CD8-positive, alpha-beta memory T cell (primary cell): Measurements from ENCODE around the gene PLEKHA6. TPM values are rescaled to one million over a fixed set of nuclear protein-coding genes. Genes with fewer than 3 reads are reported as not detected.

Experiments used
- CTCF ChIA-PET: fragments of 350-600 bp; sonication (Branson Sonifier 250); formaldehyde crosslinking; loops from one replicate; lab custom pipeline; 2021; ENCODE audit warnings: antibody characterized with exemption; lab: Charles Lee
- POLR2A ChIA-PET: fragments of 350-600 bp; sonication (Branson Sonifier 250); formaldehyde crosslinking; loops from one replicate; lab custom pipeline; 2021; ENCODE audit warnings: antibody characterized with exemption; lab: Charles Lee
- DNase-seq, 5 donors: peaks; one replicate each; pipeline versions ENCODE4 v3.0.0 to v3.0.0-alpha.2; 2020 to 2022; ENCODE audit warnings: mixed read lengths in 1 of 5
- H3K27ac ChIP-seq: one replicate; pipeline ENCODE4 v1.7.0; 2013; ENCODE audit warnings: low read depth, mild to moderate bottlenecking, low read length, moderate library complexity
- H3K27me3 ChIP-seq: 2 replicates; pipeline ENCODE4 v1.7.0; 2013; ENCODE audit warnings: low read length, mild to moderate bottlenecking; ENCODE audit not compliant: insufficient read depth, poor library complexity, severe bottlenecking
- H3K36me3 ChIP-seq: 2 replicates; pipeline ENCODE4 v1.7.0; 2013; ENCODE audit warnings: mild to moderate bottlenecking, low read length, moderate library complexity; ENCODE audit not compliant: insufficient read depth
- H3K4me1 ChIP-seq: 2 replicates; pipeline ENCODE4 v1.7.0; 2013; ENCODE audit warnings: mild to moderate bottlenecking, low read length, moderate library complexity; ENCODE audit not compliant: insufficient read depth
- H3K4me3 ChIP-seq: 2 replicates; pipeline ENCODE4 v1.7.0; 2013; ENCODE audit warnings: mild to moderate bottlenecking, low read length
- H3K9me3 ChIP-seq: 2 replicates; pipeline ENCODE4 v1.7.0; 2013; ENCODE audit warnings: mild to moderate bottlenecking, low read length
- H3K27ac Mint-ChIP-seq, 8 donors: one replicate each; pipeline ENCODE4 v1.8.0; 2020 to 2021; ENCODE audit warnings: mixed read lengths in 8 of 8, mild to moderate bottlenecking in 6 of 8, inconsistent platforms in 3 of 8, moderate library complexity in 3 of 8
- H3K27me3 Mint-ChIP-seq, 2 donors: one replicate each; pipeline ENCODE4 v1.8.0; 2020 to 2021; ENCODE audit warnings: mixed read lengths in 2 of 2, mild to moderate bottlenecking in 1 of 2, moderate library complexity in 1 of 2
- H3K36me3 Mint-ChIP-seq, 3 donors: one replicate each; pipeline ENCODE4 v1.8.0; 2020 to 2021; ENCODE audit warnings: mixed read lengths in 3 of 3, inconsistent platforms in 1 of 3, mild to moderate bottlenecking in 1 of 3
- H3K4me1 Mint-ChIP-seq, 3 donors: one replicate each; pipeline ENCODE4 v1.8.0; 2020 to 2021; ENCODE audit warnings: mixed read lengths in 3 of 3, inconsistent platforms in 1 of 3, mild to moderate bottlenecking in 1 of 3
- H3K4me3 Mint-ChIP-seq, 7 donors: one replicate each; pipeline ENCODE4 v1.8.0; 2020 to 2021; ENCODE audit warnings: mixed read lengths in 7 of 7, mild to moderate bottlenecking in 6 of 7, moderate library complexity in 4 of 7, inconsistent platforms in 2 of 7
- H3K9me3 Mint-ChIP-seq, 5 donors: one replicate each; pipeline ENCODE4 v1.8.0; 2020 to 2022; ENCODE audit warnings: mixed read lengths in 5 of 5, mild to moderate bottlenecking in 3 of 5, moderate library complexity in 2 of 5, inconsistent platforms in 1 of 5
- polyA plus RNA-seq: library from polyadenylated mRNA; unstranded; fragments of 300-500 nt; fragmentation: Illumina TruSeq; gene quantifications from one replicate; pipeline ENCODE4 v1.2.3, GENCODE V29; 2021
- total RNA-seq, 2 experiments: library from RNA; stranded (reverse); gene quantifications; one replicate each; pipeline ENCODE4 v1.2.3, GENCODE V29; 2021

PLEKHA6 gene
- total and polyA plus RNA-seq, 3 experiments from 2014 or later, result 0.09 to 0.13 TPM; not detected in 1

- ChIA-PET POLR2A (no interaction called here), CTCF (interaction anchor here (0.8 kb wide), 1 partner anchor 21 kb away, joined by 4 read pairs; no protein-coding TSS in a partner anchor)
- no peak overlapping the region for H3K4me3 ChIP-seq
- no peaks in the 10 kb centered on the region for H3K4me1 ChIP-seq
- Mint-ChIP-seq H3K27ac (no peak overlapping the region), H3K27me3 (peaks cover 0 to 10% of the 10 kb centered on the region in 2 donors), H3K4me3 (no peak overlapping the region), H3K4me1 (no peaks in the 10 kb centered on the region), H3K9me3 (no peaks in the 10 kb centered on the region), H3K36me3 (no peaks in the 10 kb centered on the region)
- H3K36me3 ChIP-seq, result no peaks in the 10 kb centered on the region
- H3K27me3 ChIP-seq, result no peaks in the 10 kb centered on the region
- H3K27ac ChIP-seq, result no peak overlapping the region
- H3K9me3 ChIP-seq, result no peaks in the 10 kb centered on the region
- no peak for DNase-seq
These were observed 131.5 kb downstream of the PLEKHA6 start for GRCh38 chr1:204227996-204228785.

GRCh38 chr1:204227351-204227750 is 132.4 kb downstream of the PLEKHA6 start:
- H3K27ac Mint-ChIP-seq, result peak overlapping the region in 1 of 8 donors; percentile 2
- no peaks in the 10 kb centered on the region for H3K4me1 Mint-ChIP-seq
- CTCF ChIA-PET, result no interaction called here
- H3K36me3 ChIP-seq, result no peaks in the 10 kb centered on the region
- H3K27ac ChIP-seq, result no peak overlapping the region
- H3K36me3 Mint-ChIP-seq, result no peaks in the 10 kb centered on the region
- no peak for DNase-seq
- H3K9me3 Mint-ChIP-seq, result no peaks in the 10 kb centered on the region
- H3K27me3 Mint-ChIP-seq, result peaks cover 0 to 8% of the 10 kb centered on the region in 2 donors
- no peaks in the 10 kb centered on the region for H3K27me3 ChIP-seq
- no peaks in the 10 kb centered on the region for H3K9me3 ChIP-seq
- H3K4me3 Mint-ChIP-seq, result no peak overlapping the region
- no peak overlapping the region for H3K4me3 ChIP-seq
- POLR2A ChIA-PET, result no interaction called here
- H3K4me1 ChIP-seq, result no peaks in the 10 kb centered on the region

GRCh38 chr1:204225841-204226735 is 133.6 kb downstream of the PLEKHA6 start:
- no peaks in the 10 kb centered on the region for H3K36me3 Mint-ChIP-seq
- Histone ChIP-seq H3K27me3 (no peaks in the 10 kb centered on the region), H3K4me3 (no peak overlapping the region), H3K27ac (no peak overlapping the region), H3K36me3 (no peaks in the 10 kb centered on the region), H3K4me1 (no peaks in the 10 kb centered on the region), H3K9me3 (no peaks in the 10 kb centered on the region)
- H3K9me3 Mint-ChIP-seq, result no peaks in the 10 kb centered on the region
- no peak overlapping the region for H3K27ac Mint-ChIP-seq
- peaks cover 0 to 7% of the 10 kb centered on the region in 2 donors for H3K27me3 Mint-ChIP-seq
- no peak overlapping the region for H3K4me3 Mint-ChIP-seq
- H3K4me1 Mint-ChIP-seq, result no peaks in the 10 kb centered on the region
- POLR2A ChIA-PET, result no interaction called here
- DNase-seq, result no peak
- CTCF ChIA-PET, result no interaction called here

GRCh38 chr1:204224655-204225054 is 135.1 kb downstream of the PLEKHA6 start:
- H3K4me3 ChIP-seq, result no peak overlapping the region
- H3K27ac ChIP-seq, result no peak overlapping the region
- Mint-ChIP-seq H3K27me3 (peaks cover 4 to 5% of the 10 kb centered on the region in 2 donors), H3K4me1 (no peaks in the 10 kb centered on the region), H3K4me3 (no peak overlapping the region), H3K36me3 (no peaks in the 10 kb centered on the region), H3K9me3 (no peaks in the 10 kb centered on the region), H3K27ac (no peak overlapping the region)
- CTCF ChIA-PET, result no interaction called here
- H3K36me3 ChIP-seq, result no peaks in the 10 kb centered on the region
- H3K4me1 ChIP-seq, result no peaks in the 10 kb centered on the region
- H3K9me3 ChIP-seq, result no peaks in the 10 kb centered on the region
- DNase-seq, result no peak
- POLR2A ChIA-PET, result no interaction called here
- H3K27me3 ChIP-seq, result no peaks in the 10 kb centered on the region

- Histone ChIP-seq H3K9me3 (no peaks in the 10 kb centered on the region), H3K27ac (no peak overlapping the region), H3K4me1 (no peaks in the 10 kb centered on the region), H3K4me3 (no peak overlapping the region), H3K36me3 (no peaks in the 10 kb centered on the region), H3K27me3 (no peaks in the 10 kb centered on the region)
- Mint-ChIP-seq H3K9me3 (no peaks in the 10 kb centered on the region), H3K4me1 (peaks cover 0 to 5% (median 0%) of the 10 kb centered on the region in 3 donors), H3K36me3 (no peaks in the 10 kb centered on the region), H3K27me3 (peaks cover 4 to 5% of the 10 kb centered on the region in 2 donors), H3K27ac (no peak overlapping the region), H3K4me3 (no peak overlapping the region)
- no peak for DNase-seq
- CTCF ChIA-PET, result interaction anchor here (0.6 kb wide), 1 partner anchor 537 kb away, joined by 3 read pairs; no protein-coding TSS in a partner anchor
- POLR2A ChIA-PET, result no interaction called here
These were observed 136.4 kb downstream of the PLEKHA6 start for GRCh38 chr1:204223129-204223860.

GRCh38 chr1:204222764-204223055 is 137.0 kb downstream of the PLEKHA6 start:
- Histone ChIP-seq H3K9me3 (no peaks in the 10 kb centered on the region), H3K27ac (no peak overlapping the region), H3K27me3 (no peaks in the 10 kb centered on the region), H3K4me1 (no peaks in the 10 kb centered on the region), H3K36me3 (no peaks in the 10 kb centered on the region), H3K4me3 (no peak overlapping the region)
- ChIA-PET CTCF (interaction anchor here (0.6 kb wide), 1 partner anchor 537 kb away, joined by 3 read pairs; no protein-coding TSS in a partner anchor), POLR2A (no interaction called here)
- H3K4me3 Mint-ChIP-seq, result no peak overlapping the region
- H3K27ac Mint-ChIP-seq, result no peak overlapping the region
- no peak for DNase-seq
- peaks cover 0 to 5% (median 0%) of the 10 kb centered on the region in 3 donors for H3K4me1 Mint-ChIP-seq
- H3K9me3 Mint-ChIP-seq, result no peaks in the 10 kb centered on the region
- H3K27me3 Mint-ChIP-seq, result peaks cover 4 to 10% of the 10 kb centered on the region in 2 donors
- H3K36me3 Mint-ChIP-seq, result no peaks in the 10 kb centered on the region

- ChIA-PET POLR2A (no interaction called here), CTCF (interaction anchor here (0.6 kb wide), 1 partner anchor 536 kb away, joined by 3 read pairs; no protein-coding TSS in a partner anchor)
- Mint-ChIP-seq H3K27me3 (peaks cover 1 to 10% of the 10 kb centered on the region in 2 donors), H3K27ac (peak overlapping the region in 1 of 8 donors; percentile 36), H3K36me3 (no peaks in the 10 kb centered on the region), H3K4me1 (peaks cover 0 to 5% (median 0%) of the 10 kb centered on the region in 3 donors), H3K4me3 (no peak overlapping the region), H3K9me3 (no peaks in the 10 kb centered on the region)
- no peaks in the 10 kb centered on the region for H3K9me3 ChIP-seq
- no peaks in the 10 kb centered on the region for H3K36me3 ChIP-seq
- H3K27me3 ChIP-seq, result no peaks in the 10 kb centered on the region
- DNase-seq, result no peak
- no peak overlapping the region for H3K4me3 ChIP-seq
- no peak overlapping the region for H3K27ac ChIP-seq
- H3K4me1 ChIP-seq, result no peaks in the 10 kb centered on the region
These were observed 137.5 kb downstream of the PLEKHA6 start for GRCh38 chr1:204222006-204222763.
